ENCODE measurements around the gene GFPT2.

The GFPT2 gene

GRCh38 chr5:180354966-180355365, 1.8 kb upstream of the GFPT2 start:
- H3K27ac ChIP-seq (ENCODE audit: low read length) = no peak overlapping the region
- H4K20me1 ChIP-seq (ENCODE audit: insufficient read depth, low read length) = no peaks in the 10 kb centered on the region
- H3K36me3 ChIP-seq (ENCODE audit: insufficient read depth, low read length) = no peaks in the 10 kb centered on the region
- no peak overlapping the region for H3K4me3 ChIP-seq (ENCODE audit: low read depth in 1 of 2, low read length in 2 of 2)
- ATAC-seq (ENCODE audit: insufficient read depth, low read depth) = no peak
- no peaks in the 10 kb centered on the region for H3K79me2 ChIP-seq (ENCODE audit: insufficient read depth, low read length)
- DNase-seq = no peak
- H3K4me1 ChIP-seq (ENCODE audit: insufficient read depth, low read length) = no peaks in the 10 kb centered on the region
- TF ChIP-seq CTCF (IDR thresholded peaks at IDR 0.05; ENCODE audit: borderline replicate concordance, extremely low read depth, low read length, poor library complexity, severe bottlenecking) = no peak
- no peak for TF ChIP-seq EZH2 (IDR thresholded peaks at IDR 0.05; ENCODE audit: borderline replicate concordance, low read depth, low read length, severe bottlenecking)
- no peak overlapping the region for H2AFZ ChIP-seq (ENCODE audit: low read depth, low read length)
- no peak overlapping the region for H3K4me2 ChIP-seq (ENCODE audit: insufficient read depth, low read length)
- H3K9ac ChIP-seq (ENCODE audit: low read depth, low read length) = no peak overlapping the region
- no peaks in the 10 kb centered on the region for H3K27me3 ChIP-seq (ENCODE audit: insufficient read depth, low read length, poor library complexity)
- H3K9me3 ChIP-seq (ENCODE audit: insufficient read depth, low read length, severe bottlenecking) = no peaks in the 10 kb centered on the region

DNA sequence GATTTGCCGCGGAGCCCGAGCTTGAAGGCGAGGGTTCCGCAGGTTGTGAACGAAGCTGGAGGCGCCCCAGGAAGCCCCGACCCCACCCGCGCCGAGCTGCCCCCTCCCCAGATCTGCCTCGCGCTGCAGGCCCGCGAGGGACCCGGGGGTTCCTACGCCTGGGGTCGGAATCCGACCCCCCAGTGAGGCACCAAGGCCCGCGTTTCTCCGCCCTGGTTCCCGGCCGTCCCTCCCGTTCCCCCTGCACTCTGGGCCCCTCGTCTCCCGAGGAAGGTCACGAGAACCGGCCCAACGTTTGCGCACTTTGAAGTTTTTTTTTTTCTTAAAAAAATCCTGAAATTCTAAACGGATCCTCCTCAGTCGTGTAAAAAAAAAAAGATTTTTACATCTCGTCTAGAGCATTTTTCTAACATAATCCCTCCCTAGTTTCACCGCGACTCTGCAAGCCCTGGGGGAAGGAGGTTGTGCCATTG, 880 bp upstream of the GFPT2 start:
- no peaks in the 10 kb centered on the region for H3K36me3 ChIP-seq (ENCODE audit: insufficient read depth, low read length)
- ATAC-seq (ENCODE audit: insufficient read depth, low read depth) (no peak), DNase-seq (no peak)
- no peaks in the 10 kb centered on the region for H3K79me2 ChIP-seq (ENCODE audit: insufficient read depth, low read length)
- H3K27me3 ChIP-seq (ENCODE audit: insufficient read depth, low read length, poor library complexity) = no peaks in the 10 kb centered on the region
- no peak overlapping the region for H3K27ac ChIP-seq (ENCODE audit: low read length)
- H3K4me3 ChIP-seq (ENCODE audit: low read depth in 1 of 2, low read length in 2 of 2) = no peak overlapping the region
- no peaks in the 10 kb centered on the region for H3K9me3 ChIP-seq (ENCODE audit: insufficient read depth, low read length, severe bottlenecking)
- no peak overlapping the region for H3K9ac ChIP-seq (ENCODE audit: low read depth, low read length)
- H2AFZ ChIP-seq (ENCODE audit: low read depth, low read length) = no peak overlapping the region
- H3K4me1 ChIP-seq (ENCODE audit: insufficient read depth, low read length) = no peaks in the 10 kb centered on the region
- H3K4me2 ChIP-seq (ENCODE audit: insufficient read depth, low read length) = no peak overlapping the region
- no peak for TF ChIP-seq EZH2 (IDR thresholded peaks at IDR 0.05; ENCODE audit: borderline replicate concordance, low read depth, low read length, severe bottlenecking)
- no peak for TF ChIP-seq CTCF (IDR thresholded peaks at IDR 0.05; ENCODE audit: borderline replicate concordance, extremely low read depth, low read length, poor library complexity, severe bottlenecking)
- no peaks in the 10 kb centered on the region for H4K20me1 ChIP-seq (ENCODE audit: insufficient read depth, low read length)

DNA sequence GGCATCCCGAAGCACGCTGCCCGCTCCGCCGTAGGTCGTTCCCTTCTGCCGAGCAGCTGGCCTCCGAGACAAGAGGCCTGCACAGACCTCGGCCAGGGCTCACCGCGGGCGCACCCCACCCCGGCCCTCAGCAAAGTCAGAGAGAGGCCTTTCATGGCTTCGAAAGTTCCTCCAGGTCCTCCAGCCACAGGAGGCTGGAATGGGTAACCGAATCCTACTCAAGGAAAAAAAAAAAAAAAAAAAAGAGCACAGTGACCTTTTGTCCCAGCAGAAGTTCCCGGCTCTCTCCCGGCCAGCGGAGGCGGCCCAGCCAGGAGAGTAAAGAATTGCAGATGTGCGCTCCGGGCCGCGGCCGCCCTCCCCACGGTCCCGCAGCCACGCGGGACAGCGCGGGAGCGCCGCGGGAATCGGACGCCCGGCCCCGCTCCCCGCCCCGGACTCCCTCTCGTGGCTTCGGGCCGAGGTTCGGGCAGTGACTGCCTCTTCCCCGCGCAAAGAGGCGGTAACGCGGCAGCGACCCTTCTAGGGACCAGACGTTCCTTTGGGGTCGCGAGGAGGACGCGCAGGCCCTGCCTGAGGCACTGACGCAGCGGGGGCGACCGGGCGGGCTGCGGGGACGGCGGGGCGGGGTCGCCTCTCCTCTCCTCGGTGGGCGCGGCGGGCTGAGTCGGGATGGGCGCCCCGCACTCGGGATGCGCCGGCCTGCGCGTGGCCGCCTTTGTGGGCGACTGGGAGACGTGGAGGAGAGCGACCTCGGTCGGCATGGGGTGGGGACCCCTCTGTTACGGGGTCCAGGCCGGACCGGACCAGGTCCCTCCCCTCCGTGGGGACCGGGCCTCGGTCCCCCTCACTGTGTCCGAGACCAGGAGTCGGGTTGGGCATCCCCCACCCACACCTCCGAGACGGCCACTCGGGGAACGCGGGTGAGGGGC, 754 bp downstream of the GFPT2 start:
- no peak overlapping the region for H3K4me3 ChIP-seq (ENCODE audit: low read depth in 1 of 2, low read length in 2 of 2)
- no peak overlapping the region for H2AFZ ChIP-seq (ENCODE audit: low read depth, low read length)
- no peaks in the 10 kb centered on the region for H3K27me3 ChIP-seq (ENCODE audit: insufficient read depth, low read length, poor library complexity)
- H3K36me3 ChIP-seq (ENCODE audit: insufficient read depth, low read length) = no peaks in the 10 kb centered on the region
- H3K79me2 ChIP-seq (ENCODE audit: insufficient read depth, low read length) = no peaks in the 10 kb centered on the region
- TF ChIP-seq CTCF (IDR thresholded peaks at IDR 0.05; ENCODE audit: borderline replicate concordance, extremely low read depth, low read length, poor library complexity, severe bottlenecking) (no peak), EZH2 (IDR thresholded peaks at IDR 0.05; ENCODE audit: borderline replicate concordance, low read depth, low read length, severe bottlenecking) (no peak)
- no peaks in the 10 kb centered on the region for H4K20me1 ChIP-seq (ENCODE audit: insufficient read depth, low read length)
- no peak overlapping the region for H3K4me2 ChIP-seq (ENCODE audit: insufficient read depth, low read length)
- ATAC-seq (ENCODE audit: insufficient read depth, low read depth) (no peak), DNase-seq (no peak)
- H3K9me3 ChIP-seq (ENCODE audit: insufficient read depth, low read length, severe bottlenecking) = no peaks in the 10 kb centered on the region
- H3K9ac ChIP-seq (ENCODE audit: low read depth, low read length) = no peak overlapping the region
- H3K27ac ChIP-seq (ENCODE audit: low read length) = no peak overlapping the region
- no peaks in the 10 kb centered on the region for H3K4me1 ChIP-seq (ENCODE audit: insufficient read depth, low read length)

Data from DND-41 (cell line).